ENCODE data around the gene PCDHGA12. TPM values are rescaled to one million over a fixed set of nuclear protein-coding genes. Genes with fewer than 3 reads are reported as not detected.
"Not testable (repeated sequence)": the region's sequence is repeated elsewhere in the genome, so short reads cannot be mapped to it uniquely, and the experiment has no call there.

The PCDHGA12 gene
- total RNA-seq, 1 donor from 2014 or later: 18.5 TPM

DNA sequence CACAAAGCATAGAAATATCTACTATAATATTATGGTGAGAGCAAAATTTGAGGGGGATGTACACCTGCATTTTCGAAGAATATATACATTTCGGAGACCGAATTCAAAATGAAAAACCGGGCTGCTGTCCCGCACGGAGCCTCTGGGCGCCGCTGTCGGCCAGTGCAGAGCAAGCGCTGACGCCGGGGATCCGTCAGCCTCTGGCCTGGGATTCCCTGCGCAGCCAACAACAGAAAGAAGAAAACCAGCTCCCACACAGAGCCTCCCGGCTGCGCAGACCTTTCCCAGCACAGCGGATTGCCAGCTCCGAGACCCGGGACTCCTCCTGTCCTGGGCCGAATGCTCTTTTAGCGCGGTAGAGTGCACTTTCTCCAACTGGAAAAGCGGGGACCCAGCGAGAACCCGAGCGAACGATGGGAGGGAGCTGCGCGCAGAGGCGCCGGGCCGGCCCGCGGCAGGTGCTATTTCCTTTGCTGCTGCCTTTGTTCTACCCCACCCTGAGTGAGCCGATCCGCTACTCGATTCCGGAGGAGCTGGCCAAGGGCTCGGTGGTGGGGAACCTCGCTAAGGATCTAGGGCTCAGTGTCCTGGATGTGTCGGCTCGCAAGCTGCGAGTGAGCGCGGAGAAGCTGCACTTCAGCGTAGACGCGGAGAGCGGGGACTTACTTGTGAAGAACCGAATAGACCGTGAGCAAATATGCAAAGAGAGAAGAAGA is 22.4 kb upstream of the PCDHGA12 start, which contains the start of gene PCDHGB6:
Gene PCDHGB6 (plus strand): TSS at position 232 of the 716 bp plus-strand sequence. CDS start 182 bp downstream, at position 414.
- Histone ChIP-seq H3K4me3 (peak within 1 kb of the TSS; percentile 34 to 42), H3K9me3 (peaks cover 95 to 100% of the 10 kb centered on the region in 2 donors)
- not testable (repeated sequence) for H3K27me3 ChIP-seq, H3K4me1 ChIP-seq, H3K36me3 ChIP-seq, H3K27ac ChIP-seq
- peak in 1 of 2 donors; percentile 61 for DNase-seq (ENCODE audit: low spot score in 2 of 2)
- TF ChIP-seq, protein P1, sequence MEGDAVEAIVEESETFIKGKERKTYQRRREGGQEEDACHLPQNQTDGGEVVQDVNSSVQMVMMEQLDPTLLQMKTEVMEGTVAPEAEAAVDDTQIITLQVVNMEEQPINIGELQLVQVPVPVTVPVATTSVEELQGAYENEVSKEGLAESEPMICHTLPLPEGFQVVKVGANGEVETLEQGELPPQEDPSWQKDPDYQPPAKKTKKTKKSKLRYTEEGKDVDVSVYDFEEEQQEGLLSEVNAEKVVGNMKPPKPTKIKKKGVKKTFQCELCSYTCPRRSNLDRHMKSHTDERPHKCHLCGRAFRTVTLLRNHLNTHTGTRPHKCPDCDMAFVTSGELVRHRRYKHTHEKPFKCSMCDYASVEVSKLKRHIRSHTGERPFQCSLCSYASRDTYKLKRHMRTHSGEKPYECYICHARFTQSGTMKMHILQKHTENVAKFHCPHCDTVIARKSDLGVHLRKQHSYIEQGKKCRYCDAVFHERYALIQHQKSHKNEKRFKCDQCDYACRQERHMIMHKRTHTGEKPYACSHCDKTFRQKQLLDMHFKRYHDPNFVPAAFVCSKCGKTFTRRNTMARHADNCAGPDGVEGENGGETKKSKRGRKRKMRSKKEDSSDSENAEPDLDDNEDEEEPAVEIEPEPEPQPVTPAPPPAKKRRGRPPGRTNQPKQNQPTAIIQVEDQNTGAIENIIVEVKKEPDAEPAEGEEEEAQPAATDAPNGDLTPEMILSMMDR (IDR thresholded peaks at IDR 0.05): peak in 2 of 3 experiments; percentile 15 to 21
- intact Hi-C loops (cut with DNase I): loop anchor here (10.0 kb wide), 1 partner anchor 117 kb away; no protein-coding TSS in a partner anchor

GRCh38 chr5:141409598-141410306 is 20.6 kb upstream of the PCDHGA12 start:
- Histone ChIP-seq H3K4me1 (no peaks in the 10 kb centered on the region), H3K27me3 (no peaks in the 10 kb centered on the region), H3K27ac (no peak overlapping the region), H3K36me3 (peaks cover 4 to 6% of the 10 kb centered on the region in 2 donors), H3K9me3 (peaks cover 95 to 100% of the 10 kb centered on the region in 2 donors), H3K4me3 (peak overlapping the region in 1 of 2 donors; percentile 42)
- TF ChIP-seq, protein P1 (IDR thresholded peaks at IDR 0.05): no peak
- DNase-seq (ENCODE audit: low spot score in 2 of 2): no peak
- intact Hi-C loops (cut with DNase I): loop anchor here (10.0 kb wide), 1 partner anchor 115 kb away; no protein-coding TSS in a partner anchor

GRCh38 chr5:141411575-141411974 is 18.7 kb upstream of the PCDHGA12 start:
- Histone ChIP-seq H3K9me3 (peaks cover 95 to 100% of the 10 kb centered on the region in 2 donors), H3K36me3 (peaks cover 0 to 6% of the 10 kb centered on the region in 2 donors), H3K4me3 (no peak overlapping the region), H3K4me1 (no peaks in the 10 kb centered on the region), H3K27ac (no peak overlapping the region), H3K27me3 (no peaks in the 10 kb centered on the region)
- no peak for DNase-seq (ENCODE audit: low spot score in 2 of 2)
- TF ChIP-seq, protein P1 (IDR thresholded peaks at IDR 0.05): no peak
- intact Hi-C loops (cut with DNase I): no loop called here

DNA sequence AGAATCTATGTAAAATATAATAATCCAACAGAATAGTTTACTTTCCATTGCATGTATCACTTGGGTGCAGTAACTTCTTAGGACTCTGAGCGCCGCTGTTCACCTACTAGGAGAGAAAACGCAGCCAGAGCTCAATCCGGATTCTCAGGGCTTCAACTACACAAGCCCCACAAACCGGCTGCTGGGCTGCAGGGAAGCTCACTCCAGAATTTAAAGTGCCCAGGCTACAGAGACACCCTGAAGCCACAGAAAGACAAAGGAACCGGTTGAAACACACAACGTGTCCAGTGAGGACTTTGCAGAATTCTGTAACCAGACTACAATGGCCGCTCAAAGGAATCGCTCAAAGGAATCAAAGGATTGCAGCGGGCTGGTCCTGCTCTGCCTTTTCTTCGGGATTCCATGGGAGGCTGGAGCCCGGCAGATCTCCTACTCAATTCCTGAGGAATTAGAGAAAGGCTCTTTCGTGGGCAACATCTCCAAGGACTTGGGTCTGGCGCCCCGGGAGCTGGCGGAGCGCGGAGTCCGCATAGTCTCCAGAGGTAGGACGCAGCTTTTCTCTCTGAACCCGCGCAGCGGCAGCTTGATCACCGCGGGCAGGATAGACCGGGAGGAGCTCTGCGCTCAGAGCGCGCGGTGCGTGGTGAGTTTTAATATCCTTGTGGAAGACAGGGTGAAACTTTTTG is 17.3 kb upstream of the PCDHGA12 start, which contains the start of gene PCDHGA10:
Gene PCDHGA10 (plus strand): TSS at position 134 of the 686 bp plus-strand sequence. CDS start 189 bp downstream, at position 323.
- Histone ChIP-seq H3K4me3 (peak within 1 kb of the TSS; percentile 14 to 30), H3K9me3 (peaks cover 96 to 100% of the 10 kb centered on the region in 2 donors), H3K4me1 (no peaks in the 10 kb centered on the region), H3K36me3 (peaks cover 0 to 6% of the 10 kb centered on the region in 2 donors), H3K27ac (no peak within 1 kb of the TSS), H3K27me3 (no peaks in the 10 kb centered on the region)
- DNase-seq (ENCODE audit: low spot score in 2 of 2): no peak
- intact Hi-C loops (cut with DNase I): no loop called here
- TF ChIP-seq, protein P1 (IDR thresholded peaks at IDR 0.05): peak in 2 of 3 experiments; percentile 6 to 12

DNA sequence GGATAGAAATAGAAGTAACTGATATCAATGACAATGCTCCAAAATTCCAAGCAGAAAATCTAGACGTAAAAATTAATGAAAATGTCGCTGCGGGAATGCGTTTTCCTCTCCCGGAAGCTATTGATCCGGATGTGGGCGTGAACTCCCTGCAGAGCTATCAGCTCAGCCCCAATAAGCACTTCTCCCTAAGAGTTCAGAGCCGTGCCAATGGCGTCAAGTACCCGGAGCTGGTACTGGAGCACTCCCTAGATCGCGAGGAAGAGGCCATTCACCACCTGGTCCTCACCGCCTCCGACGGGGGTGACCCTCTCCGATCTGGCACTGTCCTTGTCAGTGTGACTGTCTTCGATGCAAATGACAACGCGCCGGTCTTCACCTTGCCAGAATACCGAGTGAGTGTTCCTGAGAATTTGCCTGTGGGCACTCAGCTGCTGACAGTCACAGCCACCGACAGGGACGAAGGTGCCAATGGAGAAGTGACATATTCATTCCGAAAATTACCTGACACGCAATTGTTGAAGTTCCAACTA is 16.7 kb upstream of the PCDHGA12 start:
- Histone ChIP-seq H3K9me3 (peaks cover 97 to 100% of the 10 kb centered on the region in 2 donors), H3K4me3 (peak overlapping the region; percentile 14 to 30), H3K36me3 (peaks cover 0 to 6% of the 10 kb centered on the region in 2 donors), H3K27ac (no peak overlapping the region), H3K27me3 (no peaks in the 10 kb centered on the region), H3K4me1 (no peaks in the 10 kb centered on the region)
- intact Hi-C loops (cut with DNase I): no loop called here
- TF ChIP-seq, protein P1 (IDR thresholded peaks at IDR 0.05): no peak
- DNase-seq (ENCODE audit: low spot score in 2 of 2): no peak

DNA sequence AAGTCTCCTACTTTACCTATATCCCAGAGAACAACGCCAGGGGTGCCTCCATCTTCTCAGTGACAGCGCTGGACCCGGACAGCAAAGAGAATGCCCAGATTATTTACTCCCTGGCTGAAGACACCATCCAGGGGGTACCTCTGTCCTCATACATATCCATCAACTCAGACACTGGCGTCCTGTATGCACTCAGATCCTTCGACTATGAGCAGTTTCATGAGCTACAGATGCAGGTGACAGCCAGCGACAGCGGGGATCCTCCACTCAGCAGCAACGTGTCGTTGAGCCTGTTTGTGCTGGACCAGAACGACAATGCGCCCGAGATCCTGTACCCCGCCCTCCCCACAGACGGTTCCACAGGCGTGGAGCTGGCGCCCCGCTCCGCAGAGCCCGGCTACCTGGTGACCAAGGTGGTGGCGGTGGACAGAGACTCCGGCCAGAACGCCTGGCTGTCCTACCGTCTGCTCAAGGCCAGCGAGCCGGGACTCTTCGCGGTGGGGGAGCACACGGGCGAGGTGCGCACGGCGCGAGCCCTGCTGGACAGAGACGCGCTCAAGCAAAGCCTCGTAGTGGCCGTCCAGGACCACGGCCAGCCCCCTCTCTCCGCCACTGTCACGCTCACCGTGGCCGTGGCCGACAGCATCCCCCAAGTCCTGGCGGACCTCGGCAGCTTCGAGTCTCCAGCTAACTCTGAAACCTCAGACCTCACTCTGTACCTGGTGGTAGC is 15.6 kb upstream of the PCDHGA12 start:
- H3K9me3 ChIP-seq: peaks cover 97 to 100% of the 10 kb centered on the region in 2 donors
- intact Hi-C loops (cut with DNase I): loop anchor here (5.0 kb wide), 1 partner anchor 148 kb away; no protein-coding TSS in a partner anchor
- H3K4me1 ChIP-seq; H3K36me3 ChIP-seq; H3K4me3 ChIP-seq; DNase-seq (ENCODE audit: low spot score in 2 of 2); H3K27me3 ChIP-seq; H3K27ac ChIP-seq: not testable (repeated sequence)

- intact Hi-C loops (cut with DNase I): loop anchor here (5.0 kb wide), 1 partner anchor 147 kb away; no protein-coding TSS in a partner anchor
- H3K4me3 ChIP-seq; H3K27ac ChIP-seq; H3K27me3 ChIP-seq; H3K36me3 ChIP-seq; DNase-seq (ENCODE audit: low spot score in 2 of 2); H3K4me1 ChIP-seq: not testable (repeated sequence)
- H3K9me3 ChIP-seq: peaks cover 97 to 100% of the 10 kb centered on the region in 2 donors
These were observed 15.1 kb upstream of the PCDHGA12 start for GRCh38 chr5:141415275-141415618.
